Measurements from ENCODE around the gene PEX11A. TPM values are rescaled to one million over a fixed set of nuclear protein-coding genes. Genes with fewer than 3 reads are reported as not detected.
A peak's percentile ranks its signal among the peaks of the same experiment; 100 is the strongest.

PEX11A gene
- total RNA-seq, 1 experiment from 2014 or later = 1.3 TPM

GRCh38 chr15:89647191-89647851 lies 43.2 kb downstream of the PEX11A start:
- no peaks in the 10 kb centered on the region for H3K9me3 ChIP-seq (ENCODE audit: control insufficient read depth, low read depth, low read length)
- no peak overlapping the region for H3K4me2 ChIP-seq (ENCODE audit: insufficient read depth, insufficient read length, low read length)
- peaks cover 3 to 7% of the 10 kb centered on the region in 2 experiments for H3K4me1 Mint-ChIP-seq

More at GRCh38 chr15:89647191-89647851, 43.2 kb downstream of the PEX11A start:
- H3K4me1 ChIP-seq (ENCODE audit: insufficient read depth, low read length) = no peaks in the 10 kb centered on the region
- peak; percentile 97 for TF ChIP-seq CTCF (conservative IDR thresholded peaks at IDR 0.05)
- peak; percentile 89 for DNase-seq
- H3T11ph ChIP-seq (ENCODE audit: low read length) = no peak overlapping the region
- peak overlapping the region; percentile 15 to 41; a peak in 2 of 5 replicates for H3K4me3 Mint-ChIP-seq
- H3K79me1 ChIP-seq (ENCODE audit: insufficient read depth, low read depth, low read length, poor library complexity, severe bottlenecking) = no peaks in the 10 kb centered on the region
- H3K36me3 Mint-ChIP-seq (ENCODE audit: insufficient read depth in 1 of 3, low read depth in 3 of 3) = peaks cover 18 to 63% (median 47%) of the 10 kb centered on the region in 3 experiments; a peak in 6 of 7 replicates
- no peak overlapping the region for H2BK15ac ChIP-seq (ENCODE audit: low read depth, low read length)
- H3K18ac ChIP-seq (ENCODE audit: insufficient read length, low read depth, low read length) = no peak overlapping the region
- no peak overlapping the region for H2BK20ac ChIP-seq (ENCODE audit: low read depth, low read length, poor library complexity, severe bottlenecking)
- no peak overlapping the region for H3K56ac ChIP-seq (ENCODE audit: insufficient read length, low read depth, low read length)
- H3K27ac ChIP-seq (ENCODE audit: insufficient read length, low read depth, low read length) = no peak overlapping the region
- H3K14ac ChIP-seq (ENCODE audit: insufficient read depth, low read length) = no peak overlapping the region
- H4K20me1 ChIP-seq (ENCODE audit: control insufficient read depth, insufficient read depth, insufficient read length) = no peaks in the 10 kb centered on the region
- H2AFZ ChIP-seq (ENCODE audit: low read length) = no peak overlapping the region
- H3K9ac ChIP-seq (ENCODE audit: extremely low read depth, insufficient read length, low read length) = no peak overlapping the region
- no peaks in the 10 kb centered on the region for H3K23me2 ChIP-seq (ENCODE audit: insufficient read length, low read depth, low read length, poor library complexity, severe bottlenecking)
- H4K8ac ChIP-seq (replicated peaks; ENCODE audit: insufficient read length, low read depth, low read length) = no peak overlapping the region
- no peaks in the 10 kb centered on the region for H3K27me3 ChIP-seq (ENCODE audit: insufficient read depth, low read length)
- no peak overlapping the region for H3K4ac ChIP-seq (ENCODE audit: low read depth, low read length)
- no peaks in the 10 kb centered on the region; the same call in 1 of the 2 replicates for H3K79me2 ChIP-seq (ENCODE audit: insufficient read depth, low read length)
- H4K91ac ChIP-seq (ENCODE audit: insufficient read length, low read depth, low read length) = no peak overlapping the region
- no peak overlapping the region for H2BK5ac ChIP-seq (ENCODE audit: insufficient read length, low read length)
- H3K9me3 Mint-ChIP-seq = no peaks in the 10 kb centered on the region
- H3K27me3 Mint-ChIP-seq (ENCODE audit: low read depth) = no peaks in the 10 kb centered on the region
- H2BK120ac ChIP-seq (ENCODE audit: low read depth, low read length, poor library complexity, severe bottlenecking) = no peak overlapping the region
- no peak overlapping the region for H4K5ac ChIP-seq (ENCODE audit: insufficient read length, low read depth, low read length)
- WGBS (ENCODE audit: extremely low coverage, insufficient read length, low lambda C conversion rate) = no CpG with 5 or more reads among the region's 25 CpGs
- no peak overlapping the region for H3K23ac ChIP-seq (ENCODE audit: insufficient read length, low read depth, low read length)
- H2BK12ac ChIP-seq (ENCODE audit: insufficient read length, low read depth, low read length) = no peak overlapping the region
- no peak overlapping the region for H2AK5ac ChIP-seq (ENCODE audit: insufficient read length, low read length)
- H3K27ac Mint-ChIP-seq = peak overlapping the region; percentile 62 to 68 (median 64); a peak in 5 of 7 replicates

Data from H9 (cell line).